HL-60 (cell line): ENCODE data around the gene ID4.

Source experiments
- DNase-seq, 2 experiments: peaks; one replicate each; pipeline ENCODE4 v3.0.0-alpha.2; 2010 to 2020; ENCODE audit warnings: low read depth in 1 of 2, low spot score in 1 of 2
- H3K27ac ChIP-seq: fragments of 250-450 bp; sonication (Bioruptor Pico); replicated peaks from 2 replicates; pipeline ENCODE4 v1.5.1; 2020; ENCODE audit warnings: mild to moderate bottlenecking, moderate library complexity
- H3K27me3 ChIP-seq: fragments of 250-450 bp; sonication (Bioruptor Pico); 2 replicates; pipeline ENCODE4 v1.5.1; 2021; ENCODE audit warnings: mild to moderate bottlenecking, moderate library complexity; ENCODE audit not compliant: insufficient read depth, poor library complexity, severe bottlenecking
- H3K4me3 ChIP-seq: replicated peaks from 2 replicates; pipeline ENCODE4 v1.5.1; 2011; ENCODE audit warnings: mild to moderate bottlenecking, control low read depth, low read length; ENCODE audit not compliant: insufficient read depth
- GABPA ChIP-seq: IDR thresholded peaks from 2 replicates; pipeline ENCODE4 v1.6.1; 2012; ENCODE audit warnings: low read depth
- POLR2AphosphoS5 ChIP-seq: IDR thresholded peaks from 2 replicates; pipeline ENCODE4 v1.6.1; 2012; ENCODE audit warnings: low read depth
- SPI1 ChIP-seq: IDR thresholded peaks from 2 replicates; pipeline ENCODE4 v1.6.1; 2012; ENCODE audit warnings: low read depth, mild to moderate bottlenecking, borderline replicate concordance
- TF ChIP-seq, protein P1 (sequence below): IDR thresholded peaks from one replicate; pipeline ENCODE4 v1.5.1; 2011; ENCODE audit warnings: low read length, control low read depth, inconsistent platforms; ENCODE audit not compliant: insufficient read depth
- TF ChIP-seq, protein P2 (sequence below): IDR thresholded peaks from 2 replicates; pipeline ENCODE4 v1.6.1; 2012; ENCODE audit warnings: low read depth; ENCODE audit not compliant: insufficient replicate concordance

The ID4 gene

DNA sequence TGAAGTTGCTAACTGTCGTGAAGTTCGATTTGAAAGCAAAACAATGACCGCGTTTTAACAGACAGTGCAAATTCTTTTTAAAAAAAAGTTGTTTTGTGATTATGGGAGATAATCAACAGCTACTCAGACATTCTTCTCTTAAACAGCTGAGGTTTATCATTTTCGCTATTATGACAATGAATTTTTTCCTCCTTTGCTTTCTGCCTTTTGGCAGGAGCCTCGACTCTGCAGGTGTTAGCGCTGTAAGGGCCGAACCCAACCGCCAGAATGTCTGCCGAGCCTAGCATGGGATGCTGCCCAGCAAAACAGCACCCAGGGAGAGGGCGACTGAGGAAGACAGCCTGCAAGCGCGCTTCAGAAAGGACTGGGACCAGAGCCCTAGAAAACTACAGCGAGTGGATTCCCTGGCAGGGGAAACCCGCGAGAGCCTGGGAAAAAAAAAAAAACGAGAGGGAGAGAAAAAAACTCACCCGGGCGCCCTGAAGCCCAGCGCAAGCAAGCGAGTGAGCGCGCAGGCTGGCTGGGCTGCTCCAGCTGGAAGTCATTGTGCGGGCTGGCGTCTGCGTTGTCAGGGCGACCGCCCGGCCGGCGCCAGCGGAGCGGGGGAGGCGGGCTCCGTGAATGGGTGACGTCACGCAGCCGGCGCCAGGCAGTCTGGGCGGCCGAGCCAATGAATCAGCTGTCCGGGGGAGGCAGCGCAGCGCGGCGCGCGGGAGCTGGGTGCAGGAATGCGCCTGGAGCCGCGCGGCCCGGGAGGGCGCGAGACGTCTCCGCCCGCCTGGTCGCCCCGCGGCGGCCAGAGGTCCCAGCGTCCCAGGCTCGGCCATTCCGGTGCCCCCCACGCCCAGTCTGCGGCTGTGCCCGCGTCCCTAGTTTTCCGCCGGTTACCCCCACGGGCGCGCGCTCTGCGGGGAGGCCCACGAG, 32.7 kb upstream of the ID4 start:
- no peak overlapping the region for H3K27ac ChIP-seq
- TF ChIP-seq POLR2AphosphoS5 (no peak), GABPA (no peak), SPI1 (no peak)
- TF ChIP-seq, protein P1, sequence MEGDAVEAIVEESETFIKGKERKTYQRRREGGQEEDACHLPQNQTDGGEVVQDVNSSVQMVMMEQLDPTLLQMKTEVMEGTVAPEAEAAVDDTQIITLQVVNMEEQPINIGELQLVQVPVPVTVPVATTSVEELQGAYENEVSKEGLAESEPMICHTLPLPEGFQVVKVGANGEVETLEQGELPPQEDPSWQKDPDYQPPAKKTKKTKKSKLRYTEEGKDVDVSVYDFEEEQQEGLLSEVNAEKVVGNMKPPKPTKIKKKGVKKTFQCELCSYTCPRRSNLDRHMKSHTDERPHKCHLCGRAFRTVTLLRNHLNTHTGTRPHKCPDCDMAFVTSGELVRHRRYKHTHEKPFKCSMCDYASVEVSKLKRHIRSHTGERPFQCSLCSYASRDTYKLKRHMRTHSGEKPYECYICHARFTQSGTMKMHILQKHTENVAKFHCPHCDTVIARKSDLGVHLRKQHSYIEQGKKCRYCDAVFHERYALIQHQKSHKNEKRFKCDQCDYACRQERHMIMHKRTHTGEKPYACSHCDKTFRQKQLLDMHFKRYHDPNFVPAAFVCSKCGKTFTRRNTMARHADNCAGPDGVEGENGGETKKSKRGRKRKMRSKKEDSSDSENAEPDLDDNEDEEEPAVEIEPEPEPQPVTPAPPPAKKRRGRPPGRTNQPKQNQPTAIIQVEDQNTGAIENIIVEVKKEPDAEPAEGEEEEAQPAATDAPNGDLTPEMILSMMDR, result no peak
- TF ChIP-seq, protein P2, sequence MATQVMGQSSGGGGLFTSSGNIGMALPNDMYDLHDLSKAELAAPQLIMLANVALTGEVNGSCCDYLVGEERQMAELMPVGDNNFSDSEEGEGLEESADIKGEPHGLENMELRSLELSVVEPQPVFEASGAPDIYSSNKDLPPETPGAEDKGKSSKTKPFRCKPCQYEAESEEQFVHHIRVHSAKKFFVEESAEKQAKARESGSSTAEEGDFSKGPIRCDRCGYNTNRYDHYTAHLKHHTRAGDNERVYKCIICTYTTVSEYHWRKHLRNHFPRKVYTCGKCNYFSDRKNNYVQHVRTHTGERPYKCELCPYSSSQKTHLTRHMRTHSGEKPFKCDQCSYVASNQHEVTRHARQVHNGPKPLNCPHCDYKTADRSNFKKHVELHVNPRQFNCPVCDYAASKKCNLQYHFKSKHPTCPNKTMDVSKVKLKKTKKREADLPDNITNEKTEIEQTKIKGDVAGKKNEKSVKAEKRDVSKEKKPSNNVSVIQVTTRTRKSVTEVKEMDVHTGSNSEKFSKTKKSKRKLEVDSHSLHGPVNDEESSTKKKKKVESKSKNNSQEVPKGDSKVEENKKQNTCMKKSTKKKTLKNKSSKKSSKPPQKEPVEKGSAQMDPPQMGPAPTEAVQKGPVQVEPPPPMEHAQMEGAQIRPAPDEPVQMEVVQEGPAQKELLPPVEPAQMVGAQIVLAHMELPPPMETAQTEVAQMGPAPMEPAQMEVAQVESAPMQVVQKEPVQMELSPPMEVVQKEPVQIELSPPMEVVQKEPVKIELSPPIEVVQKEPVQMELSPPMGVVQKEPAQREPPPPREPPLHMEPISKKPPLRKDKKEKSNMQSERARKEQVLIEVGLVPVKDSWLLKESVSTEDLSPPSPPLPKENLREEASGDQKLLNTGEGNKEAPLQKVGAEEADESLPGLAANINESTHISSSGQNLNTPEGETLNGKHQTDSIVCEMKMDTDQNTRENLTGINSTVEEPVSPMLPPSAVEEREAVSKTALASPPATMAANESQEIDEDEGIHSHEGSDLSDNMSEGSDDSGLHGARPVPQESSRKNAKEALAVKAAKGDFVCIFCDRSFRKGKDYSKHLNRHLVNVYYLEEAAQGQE, result no peak

DNA sequence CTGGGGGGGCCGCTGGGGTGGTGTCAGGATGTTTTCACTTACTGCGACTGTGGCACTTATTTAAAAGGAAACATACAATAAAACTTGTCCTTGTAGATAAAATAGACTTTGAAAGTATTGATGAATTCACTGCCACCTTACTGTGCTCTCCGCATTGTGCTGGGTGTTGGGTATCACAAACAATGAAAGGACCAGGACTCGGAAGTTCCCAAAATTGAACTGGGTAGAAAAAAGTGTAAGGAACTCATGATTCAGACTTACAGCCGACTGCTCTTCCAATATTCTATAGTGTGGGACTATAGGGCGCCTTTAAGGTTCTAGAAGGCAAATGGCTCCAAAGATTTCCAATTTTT, 32.1 kb upstream of the ID4 start:
- H3K27ac ChIP-seq, result no peak overlapping the region
- DNase-seq, result no peak
- peak overlapping the region; percentile 38 for H3K4me3 ChIP-seq
- peaks cover 7% of the 10 kb centered on the region for H3K27me3 ChIP-seq
- TF ChIP-seq, protein P2, result no peak
- no peak for TF ChIP-seq POLR2AphosphoS5
- no peak for TF ChIP-seq SPI1
- TF ChIP-seq, protein P1, result no peak
- TF ChIP-seq GABPA, result no peak

More for the DNA sequence above, 32.7 kb upstream of the ID4 start:
- peak overlapping the region; percentile 38 for H3K4me3 ChIP-seq
- peak; percentile 58 to 75 for DNase-seq
- peaks cover 7% of the 10 kb centered on the region for H3K27me3 ChIP-seq

DNA sequence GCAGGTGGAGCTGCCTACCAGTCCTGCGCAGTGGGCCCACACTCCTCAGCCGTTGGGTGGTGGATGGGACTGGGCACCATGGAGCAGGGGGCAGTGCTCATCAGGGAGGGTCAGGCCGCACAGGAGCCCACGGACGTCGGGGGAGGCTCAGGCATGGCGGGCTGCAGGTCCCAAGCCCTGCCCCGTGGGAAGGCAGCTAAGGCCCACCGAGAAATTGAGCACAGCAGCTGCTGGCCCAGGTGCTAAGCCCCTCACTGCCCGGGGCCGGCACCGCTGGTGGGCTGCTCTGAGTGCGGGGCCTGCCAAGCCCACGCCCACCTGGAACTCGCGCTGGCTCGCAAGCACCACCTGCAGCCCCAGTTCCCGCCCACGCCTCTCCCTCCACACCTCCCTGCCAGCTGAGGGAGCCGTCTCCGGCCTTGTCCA, 30.2 kb upstream of the ID4 start:
- no peak for DNase-seq
- peaks cover 7% of the 10 kb centered on the region for H3K27me3 ChIP-seq
- H3K27ac ChIP-seq, result no peak overlapping the region
- no peak overlapping the region for H3K4me3 ChIP-seq
- TF ChIP-seq, protein P1, result no peak
- TF ChIP-seq SPI1 (no peak), POLR2AphosphoS5 (no peak), GABPA (no peak)
- TF ChIP-seq, protein P2, result no peak
